H4 (cell line): ENCODE measurements around the gene KRAS. TPM values are rescaled to one million over a fixed set of nuclear protein-coding genes. Genes with fewer than 3 reads are reported as not detected.

Experiments used
- DNase-seq: peaks from one replicate; pipeline ENCODE4 v3.0.0-alpha.2; 2015; ENCODE audit warnings: low spot score
- total RNA-seq: library from RNA; depleted of rRNA; stranded (reverse); fragments of >200 nt; shearing (Covaris generic); gene quantifications from 2 replicates; pipeline ENCODE4 v1.2.3, GENCODE V29; 2014

Gene KRAS
- total RNA-seq, 1 experiment from 2014 or later, result 11.1 TPM

GRCh38 chr12:25256005-25256404 lies 5.3 kb upstream of the KRAS start:
- no peak for DNase-seq

- no peak for DNase-seq
These were observed 3.6 kb upstream of the KRAS start for GRCh38 chr12:25254271-25254880.

- no peak for DNase-seq
These were observed 2.8 kb upstream of the KRAS start for GRCh38 chr12:25253371-25254068.

GRCh38 chr12:25252946-25253345 lies 2.2 kb upstream of the KRAS start:
- DNase-seq, result no peak

- DNase-seq, result no peak
These were observed 1.0 kb upstream of the KRAS start for GRCh38 chr12:25251769-25252168.

- DNase-seq, result no peak
These were observed 594 bp downstream of the KRAS start for GRCh38 chr12:25249931-25250738.

- DNase-seq, result no peak
These were observed 2.0 kb downstream of the KRAS start for GRCh38 chr12:25248732-25249131.

GRCh38 chr12:25248137-25248536 lies 2.6 kb downstream of the KRAS start:
- DNase-seq, result no peak

GRCh38 chr12:25245491-25245890 lies 5.2 kb downstream of the KRAS start:
- no peak for DNase-seq

GRCh38 chr12:25243680-25243990 lies 7.1 kb downstream of the KRAS start:
- no peak for DNase-seq

- no peak for DNase-seq
These were observed 7.6 kb downstream of the KRAS start for GRCh38 chr12:25242981-25243679.

- peak; percentile 13 for DNase-seq
These were observed 9.3 kb downstream of the KRAS start for GRCh38 chr12:25241167-25242020.

GRCh38 chr12:25236626-25237025 lies 14.1 kb downstream of the KRAS start:
- no peak for DNase-seq

- no peak for DNase-seq
These were observed 14.5 kb downstream of the KRAS start for GRCh38 chr12:25236190-25236589.

- no peak for DNase-seq
These were observed 37.4 kb downstream of the KRAS start for GRCh38 chr12:25213338-25213737.

GRCh38 chr12:25208554-25208953 lies 42.2 kb downstream of the KRAS start:
- DNase-seq, result no peak

GRCh38 chr12:25207846-25208245 lies 42.9 kb downstream of the KRAS start:
- DNase-seq, result no peak

GRCh38 chr12:25207411-25207810 lies 43.3 kb downstream of the KRAS start:
- no peak for DNase-seq

GRCh38 chr12:25202137-25202536 lies 48.6 kb downstream of the KRAS start:
- DNase-seq, result no peak

- no peak for DNase-seq
These were observed 50.0 kb downstream of the KRAS start for GRCh38 chr12:25200703-25201102.

GRCh38 chr12:25197608-25198007 lies 53.1 kb downstream of the KRAS start:
- no peak for DNase-seq
